ENCODE measurements around the gene SEPTIN14.
"Not testable (repeated sequence)": the region's sequence is repeated elsewhere in the genome, so short reads cannot be mapped to it uniquely, and the experiment has no call there.

SEPTIN14 gene

GRCh38 chr7:55862652-55863051 is at the start of gene SEPTIN14:
TSS of gene SEPTIN14 (minus strand) at chr7:55862752. CDS start at chr7:55861996, 756 bp downstream.
- DNase-seq (ENCODE audit: low read depth in 2 of 3, low spot score in 1 of 3) = not testable (repeated sequence)

- DNase-seq (ENCODE audit: low read depth in 2 of 3, low spot score in 1 of 3) = no peak
Observed at GRCh38 chr7:55903985-55904759, 41.6 kb upstream of the SEPTIN14 start.

- DNase-seq (ENCODE audit: low read depth in 2 of 3, low spot score in 1 of 3) = not testable (repeated sequence)
Observed at GRCh38 chr7:55901059-55901458, 38.5 kb upstream of the SEPTIN14 start.

- DNase-seq (ENCODE audit: low read depth in 2 of 3, low spot score in 1 of 3) = no peak
Observed at GRCh38 chr7:55898287-55898686, 35.7 kb upstream of the SEPTIN14 start.

- no peak for DNase-seq (ENCODE audit: low read depth in 2 of 3, low spot score in 1 of 3)
Observed at GRCh38 chr7:55895021-55895420, 32.5 kb upstream of the SEPTIN14 start.

- DNase-seq (ENCODE audit: low read depth in 2 of 3, low spot score in 1 of 3) = no peak
Observed at GRCh38 chr7:55893940-55894339, 31.4 kb upstream of the SEPTIN14 start.

- not testable (repeated sequence) for DNase-seq (ENCODE audit: low read depth in 2 of 3, low spot score in 1 of 3)
Observed at GRCh38 chr7:55888378-55888777, 25.8 kb upstream of the SEPTIN14 start.

- no peak for DNase-seq (ENCODE audit: low read depth in 2 of 3, low spot score in 1 of 3)
Observed at GRCh38 chr7:55887821-55888247, 25.3 kb upstream of the SEPTIN14 start.

GRCh38 chr7:55884321-55884720 is 21.8 kb upstream of the SEPTIN14 start:
- no peak for DNase-seq (ENCODE audit: low read depth in 2 of 3, low spot score in 1 of 3)

- no peak for DNase-seq (ENCODE audit: low read depth in 2 of 3, low spot score in 1 of 3)
Observed at GRCh38 chr7:55878691-55879090, 16.1 kb upstream of the SEPTIN14 start.

GRCh38 chr7:55877308-55877707 is 14.8 kb upstream of the SEPTIN14 start:
- DNase-seq (ENCODE audit: low read depth in 2 of 3, low spot score in 1 of 3) = no peak

- DNase-seq (ENCODE audit: low read depth in 2 of 3, low spot score in 1 of 3) = no peak
Observed at GRCh38 chr7:55873765-55874164, 11.2 kb upstream of the SEPTIN14 start.

- no peak for DNase-seq (ENCODE audit: low read depth in 2 of 3, low spot score in 1 of 3)
Observed at GRCh38 chr7:55871932-55872485, 9.5 kb upstream of the SEPTIN14 start.

GRCh38 chr7:55868989-55869388 is 6.4 kb upstream of the SEPTIN14 start:
- DNase-seq (ENCODE audit: low read depth in 2 of 3, low spot score in 1 of 3) = not testable (repeated sequence)

- DNase-seq (ENCODE audit: low read depth in 2 of 3, low spot score in 1 of 3) = not testable (repeated sequence)
Observed at GRCh38 chr7:55845164-55845563, 17.4 kb downstream of the SEPTIN14 start.

- DNase-seq (ENCODE audit: low read depth in 2 of 3, low spot score in 1 of 3) = no peak
Observed at GRCh38 chr7:55838595-55838994, 24.0 kb downstream of the SEPTIN14 start.

- DNase-seq (ENCODE audit: low read depth in 2 of 3, low spot score in 1 of 3) = no peak
Observed at GRCh38 chr7:55827577-55827976, 35.0 kb downstream of the SEPTIN14 start.

GRCh38 chr7:55818686-55819085 is 43.9 kb downstream of the SEPTIN14 start:
- no peak for DNase-seq (ENCODE audit: low read depth in 2 of 3, low spot score in 1 of 3)

- DNase-seq (ENCODE audit: low read depth in 2 of 3, low spot score in 1 of 3) = not testable (repeated sequence)
Observed at GRCh38 chr7:55797260-55797659, 65.3 kb downstream of the SEPTIN14 start.

GRCh38 chr7:55794527-55794926 is 68.0 kb downstream of the SEPTIN14 start:
- no peak for DNase-seq (ENCODE audit: low read depth in 2 of 3, low spot score in 1 of 3)

GRCh38 chr7:55792048-55792447 is 70.5 kb downstream of the SEPTIN14 start:
- DNase-seq (ENCODE audit: low read depth in 2 of 3, low spot score in 1 of 3) = no peak

GRCh38 chr7:55787796-55788195 is 74.8 kb downstream of the SEPTIN14 start:
- DNase-seq (ENCODE audit: low read depth in 2 of 3, low spot score in 1 of 3) = no peak

- no peak for DNase-seq (ENCODE audit: low read depth in 2 of 3, low spot score in 1 of 3)
Observed at GRCh38 chr7:55786901-55787300, 75.7 kb downstream of the SEPTIN14 start.

Measured in stimulated activated CD4-positive, alpha-beta T cell treated with anti-CD3 and anti-CD28 coated beads, Interleukin-12 subunit alpha, Interleukin-12 subunit beta, amount 100 ng/mL, for 48 hours (primary cell).